LNCAP (cell line): ENCODE measurements around the gene PUS7.
A peak's percentile ranks its signal among the peaks of the same experiment; 100 is the strongest.

Experiments
- CTCF ChIP-seq: fragments of 450-650 bp; IDR thresholded peaks from 2 replicates; pipeline ENCODE4 v1.5.1; 2017; ENCODE audit warnings: mild to moderate bottlenecking

The PUS7 gene

GRCh38 chr7:105487579-105488571, 34.2 kb downstream of the PUS7 start:
- peak; percentile 49 for TF ChIP-seq CTCF

- no peak for TF ChIP-seq CTCF
These were observed 41.1 kb downstream of the PUS7 start for GRCh38 chr7:105480931-105481330.

GRCh38 chr7:105478606-105479005, 43.5 kb downstream of the PUS7 start:
- TF ChIP-seq CTCF, result no peak

- no peak for TF ChIP-seq CTCF
These were observed 44.2 kb downstream of the PUS7 start for GRCh38 chr7:105477908-105478307.

- TF ChIP-seq CTCF, result no peak
These were observed 48.0 kb downstream of the PUS7 start for GRCh38 chr7:105474045-105474444.

- TF ChIP-seq CTCF, result no peak
These were observed 48.9 kb downstream of the PUS7 start for GRCh38 chr7:105473163-105473562.

- no peak for TF ChIP-seq CTCF
These were observed 51.2 kb downstream of the PUS7 start for GRCh38 chr7:105470846-105471245.
